Esophagus muscularis mucosa (tissue), 3 donors: ENCODE results near the gene GLS2.

Experiments used
- CTCF ChIP-seq, 3 experiments: fragments of 200-600 bp in 2 of 3; fragments of 450-650 bp in 1 of 3; sonication (generic) in 2 of 3; IDR thresholded peaks; one replicate each; pipeline ENCODE4 v1.5.1; 2017 to 2019; ENCODE audit warnings: antibody characterized with exemption in 3 of 3, mild to moderate bottlenecking in 2 of 3, moderate library complexity in 1 of 3
- POLR2AphosphoS5 ChIP-seq, 2 donors: sonication (generic); formaldehyde crosslinking; IDR thresholded peaks; one replicate each; pipeline ENCODE4 v1.6.1; 2017; ENCODE audit warnings: antibody characterized with exemption in 2 of 2

GRCh38 chr12:56517854-56518253 is 29.9 kb upstream of the GLS2 start:
- TF ChIP-seq CTCF (IDR thresholded peaks at IDR 0.05): no peak
- no peak for TF ChIP-seq POLR2AphosphoS5 (IDR thresholded peaks at IDR 0.05)
